Measurements from ENCODE around the gene QRICH2. TPM values are rescaled to one million over a fixed set of nuclear protein-coding genes. Genes with fewer than 3 reads are reported as not detected.
"Not testable (repeated sequence)": the region's sequence is repeated elsewhere in the genome, so short reads cannot be mapped to it uniquely, and the experiment has no call there.

The QRICH2 gene
- total RNA-seq, 2 experiments from 2014 or later: 1.8 to 2.1 TPM

DNA sequence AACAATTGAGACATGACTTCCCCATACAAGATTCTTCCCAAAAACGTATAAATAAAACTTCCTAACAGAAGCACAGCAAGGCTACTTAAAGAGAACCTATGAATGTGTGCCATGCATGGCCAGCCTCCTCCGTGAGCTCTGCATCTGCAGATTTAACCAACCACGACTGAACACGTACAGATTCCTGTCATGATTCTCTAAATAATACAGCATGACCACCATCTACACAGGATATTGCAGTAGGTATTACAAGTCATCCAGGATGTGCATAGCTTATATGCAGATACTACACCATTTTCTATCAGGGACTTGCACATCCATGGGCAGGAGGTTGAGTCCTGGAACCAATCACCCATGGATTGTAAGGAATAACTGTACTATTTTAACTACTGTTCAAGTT, 1.4 kb upstream of the QRICH2 start:
- no peak overlapping the region for H3K27ac ChIP-seq (ENCODE audit: low read depth in 1 of 2, low read length in 2 of 2)
- Mint-ChIP-seq H3K27ac (no peak overlapping the region), H3K9me3 (no peaks in the 10 kb centered on the region), H3K27me3 (no peaks in the 10 kb centered on the region), H3K4me1 (ENCODE audit: low read depth) (no peaks in the 10 kb centered on the region), H3K4me3 (no peak overlapping the region), H3K36me3 (ENCODE audit: low read depth) (peaks cover 33% of the 10 kb centered on the region)
- no peaks in the 10 kb centered on the region for H3K4me1 ChIP-seq (ENCODE audit: insufficient read depth, low read length)
- H3K4me3 ChIP-seq (ENCODE audit: low read length): no peak overlapping the region
- ATAC-seq (ENCODE audit: poor library complexity): no peak
- ChIA-PET CTCF (no interaction called here), POLR2A (no interaction called here)
- peaks cover 27% of the 10 kb centered on the region for H3K36me3 ChIP-seq (ENCODE audit: insufficient read depth, low read length)
- H3K27me3 ChIP-seq (ENCODE audit: control insufficient read depth in 1 of 2, insufficient read depth in 2 of 2, low read length in 2 of 2): no peaks in the 10 kb centered on the region
- intact Hi-C loops (cut with DNase I, micrococcal nuclease): loop anchor here in 1 of 2 experiments (10.0 kb wide), 1 partner anchor 195 kb away; the partner anchor contains the start of gene RHBDF2
- H3K9me3 ChIP-seq (ENCODE audit: control insufficient read depth in 1 of 2, insufficient read depth in 1 of 2, low read length in 2 of 2): no peaks in the 10 kb centered on the region
- TF ChIP-seq, protein P1, sequence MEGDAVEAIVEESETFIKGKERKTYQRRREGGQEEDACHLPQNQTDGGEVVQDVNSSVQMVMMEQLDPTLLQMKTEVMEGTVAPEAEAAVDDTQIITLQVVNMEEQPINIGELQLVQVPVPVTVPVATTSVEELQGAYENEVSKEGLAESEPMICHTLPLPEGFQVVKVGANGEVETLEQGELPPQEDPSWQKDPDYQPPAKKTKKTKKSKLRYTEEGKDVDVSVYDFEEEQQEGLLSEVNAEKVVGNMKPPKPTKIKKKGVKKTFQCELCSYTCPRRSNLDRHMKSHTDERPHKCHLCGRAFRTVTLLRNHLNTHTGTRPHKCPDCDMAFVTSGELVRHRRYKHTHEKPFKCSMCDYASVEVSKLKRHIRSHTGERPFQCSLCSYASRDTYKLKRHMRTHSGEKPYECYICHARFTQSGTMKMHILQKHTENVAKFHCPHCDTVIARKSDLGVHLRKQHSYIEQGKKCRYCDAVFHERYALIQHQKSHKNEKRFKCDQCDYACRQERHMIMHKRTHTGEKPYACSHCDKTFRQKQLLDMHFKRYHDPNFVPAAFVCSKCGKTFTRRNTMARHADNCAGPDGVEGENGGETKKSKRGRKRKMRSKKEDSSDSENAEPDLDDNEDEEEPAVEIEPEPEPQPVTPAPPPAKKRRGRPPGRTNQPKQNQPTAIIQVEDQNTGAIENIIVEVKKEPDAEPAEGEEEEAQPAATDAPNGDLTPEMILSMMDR (IDR thresholded peaks at IDR 0.05): no peak
- no peak for DNase-seq

DNA sequence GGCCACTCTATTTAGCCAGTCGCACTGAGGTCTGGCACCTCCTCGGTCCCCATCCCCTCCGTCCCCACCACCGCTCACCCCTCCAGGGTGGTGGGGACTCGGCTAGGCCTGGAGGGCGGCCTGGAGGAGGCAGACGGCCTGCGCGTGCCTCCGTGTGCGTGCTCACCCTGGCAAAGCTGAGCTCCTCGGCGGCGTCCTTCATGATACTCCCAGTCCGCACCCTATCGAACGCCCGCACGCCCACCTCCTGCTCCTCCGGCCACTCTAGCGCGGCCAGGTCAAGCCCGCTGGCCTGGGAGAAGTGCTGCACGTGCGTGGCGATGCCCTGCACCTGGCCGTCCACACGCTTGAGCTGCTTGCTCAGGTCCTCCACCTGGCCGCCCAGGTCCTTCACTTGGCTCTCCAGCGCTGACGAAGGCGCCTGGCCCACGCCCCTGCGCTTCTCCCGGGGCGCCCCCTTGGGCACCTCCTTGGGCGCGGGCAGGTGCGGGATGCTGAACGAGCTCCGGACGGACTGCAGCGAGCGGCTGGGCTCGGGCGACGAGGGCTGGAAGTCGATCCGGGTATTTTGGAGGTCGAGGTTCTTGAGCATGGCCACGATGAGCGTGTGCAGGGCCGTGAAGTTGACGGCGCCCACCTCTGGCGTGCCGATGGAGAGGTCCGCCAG, 644 bp downstream of the QRICH2 start:
- H3K27ac ChIP-seq (ENCODE audit: low read depth in 1 of 2, low read length in 2 of 2): no peak overlapping the region
- H3K4me3 ChIP-seq (ENCODE audit: low read length): no peak overlapping the region
- DNase-seq: no peak
- no peak overlapping the region for H3K27ac Mint-ChIP-seq
- no peak overlapping the region for H3K4me3 Mint-ChIP-seq
- intact Hi-C loops (cut with DNase I, micrococcal nuclease): loop anchor here in 1 of 2 experiments (10.0 kb wide), 1 partner anchor 197 kb away; the partner anchor contains the start of gene RHBDF2
- TF ChIP-seq, protein P1 (IDR thresholded peaks at IDR 0.05): no peak
- no peaks in the 10 kb centered on the region for H3K9me3 Mint-ChIP-seq
- H3K27me3 ChIP-seq (ENCODE audit: control insufficient read depth in 1 of 2, insufficient read depth in 2 of 2, low read length in 2 of 2): no peaks in the 10 kb centered on the region
- H3K27me3 Mint-ChIP-seq: no peaks in the 10 kb centered on the region
- H3K4me1 ChIP-seq (ENCODE audit: insufficient read depth, low read length): no peaks in the 10 kb centered on the region
- POLR2A ChIA-PET: no interaction called here
- H3K4me1 Mint-ChIP-seq (ENCODE audit: low read depth): no peaks in the 10 kb centered on the region
- CTCF ChIA-PET: no interaction called here
- H3K36me3 Mint-ChIP-seq (ENCODE audit: low read depth): peaks cover 18% of the 10 kb centered on the region
- ATAC-seq (ENCODE audit: poor library complexity): no peak
- peaks cover 13% of the 10 kb centered on the region for H3K36me3 ChIP-seq (ENCODE audit: insufficient read depth, low read length)
- no peaks in the 10 kb centered on the region for H3K9me3 ChIP-seq (ENCODE audit: control insufficient read depth in 1 of 2, insufficient read depth in 1 of 2, low read length in 2 of 2)

DNA sequence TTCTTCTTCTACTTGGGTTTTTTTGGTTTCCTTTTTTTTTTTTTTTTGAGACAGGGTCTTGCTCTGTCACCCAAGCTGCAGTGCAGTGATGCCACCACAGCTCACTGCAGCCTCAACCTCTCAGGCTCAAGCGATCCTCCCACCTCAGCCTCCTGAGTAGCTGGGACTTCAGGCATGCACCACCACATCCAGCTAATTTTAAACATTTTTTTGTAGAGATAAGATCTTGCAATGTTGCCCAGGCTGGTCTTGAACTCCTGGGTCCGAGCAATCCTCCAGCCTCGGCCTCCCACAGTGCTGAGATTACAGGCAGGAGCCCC, 3.0 kb downstream of the QRICH2 start:
- DNase-seq; H3K27ac ChIP-seq (ENCODE audit: low read depth in 1 of 2, low read length in 2 of 2); H3K4me1 Mint-ChIP-seq (ENCODE audit: low read depth); H3K4me3 ChIP-seq (ENCODE audit: low read length); CTCF ChIA-PET; H3K4me3 Mint-ChIP-seq; H3K27me3 ChIP-seq (ENCODE audit: control insufficient read depth in 1 of 2, insufficient read depth in 2 of 2, low read length in 2 of 2); H3K9me3 ChIP-seq (ENCODE audit: control insufficient read depth in 1 of 2, insufficient read depth in 1 of 2, low read length in 2 of 2); ATAC-seq (ENCODE audit: poor library complexity); H3K27ac Mint-ChIP-seq; H3K36me3 ChIP-seq (ENCODE audit: insufficient read depth, low read length); H3K27me3 Mint-ChIP-seq; H3K4me1 ChIP-seq (ENCODE audit: insufficient read depth, low read length); H3K36me3 Mint-ChIP-seq (ENCODE audit: low read depth); H3K9me3 Mint-ChIP-seq: not testable (repeated sequence)
- POLR2A ChIA-PET: interaction anchor here (0.9 kb wide), 1 partner anchor 94 kb away, joined by 4 read pairs; no protein-coding TSS in a partner anchor
- intact Hi-C loops (cut with DNase I, micrococcal nuclease): loop anchor here in 1 of 2 experiments (10.0 kb wide), 1 partner anchor 200 kb away; the partner anchor contains the start of gene RHBDF2
